ENCODE measurements around the gene WDR82.

Gene WDR82

GRCh38 chr3:52317208-52318000, 39.0 kb upstream of the WDR82 start:
- H3K36me3 ChIP-seq (ENCODE audit: control insufficient read depth in 2 of 2, insufficient read depth in 2 of 2, low read length in 2 of 2), result no peaks in the 10 kb centered on the region
- H3K4me3 ChIP-seq (ENCODE audit: low read length in 2 of 2), result peak overlapping the region; percentile 60 to 75
- H3K4me1 ChIP-seq (ENCODE audit: control insufficient read depth, insufficient read depth, low read length), result peaks cover 14% of the 10 kb centered on the region
- H3K27ac ChIP-seq (ENCODE audit: low read length), result no peak overlapping the region
- peak overlapping the region; percentile 56 to 62 for H3K9ac ChIP-seq (ENCODE audit: low read length in 2 of 2)
- H3K9me3 ChIP-seq (ENCODE audit: control insufficient read depth in 2 of 2, low read length in 2 of 2), result no peaks in the 10 kb centered on the region
- H3K27me3 ChIP-seq (ENCODE audit: control insufficient read depth in 1 of 2, insufficient read depth in 2 of 2, low read length in 2 of 2), result no peaks in the 10 kb centered on the region

- no peak within 1 kb of the TSS for H3K27ac ChIP-seq (ENCODE audit: low read length)
Measured at GRCh38 chr3:52315977-52316764, 37.7 kb upstream of the WDR82 start, which contains the start of gene DNAH1. Gene DNAH1 (plus strand): TSS chr3:52316319. CDS start chr3:52322443, 6,124 bp downstream.

GRCh38 chr3:52315006-52315405, 36.6 kb upstream of the WDR82 start:
- H3K9ac ChIP-seq (ENCODE audit: low read length in 2 of 2), result no peak overlapping the region
- H3K36me3 ChIP-seq (ENCODE audit: control insufficient read depth in 2 of 2, insufficient read depth in 2 of 2, low read length in 2 of 2), result no peaks in the 10 kb centered on the region
- H3K27ac ChIP-seq (ENCODE audit: low read length), result no peak overlapping the region
- H3K27me3 ChIP-seq (ENCODE audit: control insufficient read depth in 1 of 2, insufficient read depth in 2 of 2, low read length in 2 of 2), result no peaks in the 10 kb centered on the region
- H3K4me3 ChIP-seq (ENCODE audit: low read length in 2 of 2), result no peak overlapping the region
- H3K9me3 ChIP-seq (ENCODE audit: control insufficient read depth in 2 of 2, low read length in 2 of 2), result no peaks in the 10 kb centered on the region
- H3K4me1 ChIP-seq (ENCODE audit: control insufficient read depth, insufficient read depth, low read length), result peaks cover 14% of the 10 kb centered on the region

More at GRCh38 chr3:52315977-52316764, 37.7 kb upstream of the WDR82 start, which contains the start of gene DNAH1:
- peak within 1 kb of the TSS in 1 of 2 donors; percentile 75 for H3K4me3 ChIP-seq (ENCODE audit: low read length in 2 of 2)
- no peaks in the 10 kb centered on the region for H3K9me3 ChIP-seq (ENCODE audit: control insufficient read depth in 2 of 2, low read length in 2 of 2)
- no peaks in the 10 kb centered on the region for H3K36me3 ChIP-seq (ENCODE audit: control insufficient read depth in 2 of 2, insufficient read depth in 2 of 2, low read length in 2 of 2)
- H3K9ac ChIP-seq (ENCODE audit: low read length in 2 of 2), result no peak within 1 kb of the TSS
- H3K27me3 ChIP-seq (ENCODE audit: control insufficient read depth in 1 of 2, insufficient read depth in 2 of 2, low read length in 2 of 2), result no peaks in the 10 kb centered on the region
- peaks cover 14% of the 10 kb centered on the region for H3K4me1 ChIP-seq (ENCODE audit: control insufficient read depth, insufficient read depth, low read length)

- Histone ChIP-seq H3K4me1 (ENCODE audit: control insufficient read depth, insufficient read depth, low read length) (peaks cover 14% of the 10 kb centered on the region), H3K9me3 (ENCODE audit: control insufficient read depth in 2 of 2, low read length in 2 of 2) (no peaks in the 10 kb centered on the region), H3K27ac (ENCODE audit: low read length) (no peak overlapping the region), H3K27me3 (ENCODE audit: control insufficient read depth in 1 of 2, insufficient read depth in 2 of 2, low read length in 2 of 2) (no peaks in the 10 kb centered on the region), H3K4me3 (ENCODE audit: low read length in 2 of 2) (no peak overlapping the region), H3K9ac (ENCODE audit: low read length in 2 of 2) (no peak overlapping the region), H3K36me3 (ENCODE audit: control insufficient read depth in 2 of 2, insufficient read depth in 2 of 2, low read length in 2 of 2) (no peaks in the 10 kb centered on the region)
Measured at GRCh38 chr3:52314489-52314888, 36.0 kb upstream of the WDR82 start.

GRCh38 chr3:52313774-52314188, 35.3 kb upstream of the WDR82 start:
- Histone ChIP-seq H3K27ac (ENCODE audit: low read length) (no peak overlapping the region), H3K36me3 (ENCODE audit: control insufficient read depth in 2 of 2, insufficient read depth in 2 of 2, low read length in 2 of 2) (no peaks in the 10 kb centered on the region), H3K27me3 (ENCODE audit: control insufficient read depth in 1 of 2, insufficient read depth in 2 of 2, low read length in 2 of 2) (no peaks in the 10 kb centered on the region), H3K4me1 (ENCODE audit: control insufficient read depth, insufficient read depth, low read length) (peaks cover 14% of the 10 kb centered on the region), H3K4me3 (ENCODE audit: low read length in 2 of 2) (no peak overlapping the region), H3K9me3 (ENCODE audit: control insufficient read depth in 2 of 2, low read length in 2 of 2) (no peaks in the 10 kb centered on the region), H3K9ac (ENCODE audit: low read length in 2 of 2) (no peak overlapping the region)

- Histone ChIP-seq H3K9ac (ENCODE audit: low read length in 2 of 2) (no peak overlapping the region), H3K9me3 (ENCODE audit: control insufficient read depth in 2 of 2, low read length in 2 of 2) (no peaks in the 10 kb centered on the region), H3K36me3 (ENCODE audit: control insufficient read depth in 2 of 2, insufficient read depth in 2 of 2, low read length in 2 of 2) (no peaks in the 10 kb centered on the region), H3K4me1 (ENCODE audit: control insufficient read depth, insufficient read depth, low read length) (peaks cover 13% of the 10 kb centered on the region), H3K27ac (ENCODE audit: low read length) (no peak overlapping the region), H3K27me3 (ENCODE audit: control insufficient read depth in 1 of 2, insufficient read depth in 2 of 2, low read length in 2 of 2) (no peaks in the 10 kb centered on the region), H3K4me3 (ENCODE audit: low read length in 2 of 2) (no peak overlapping the region)
Measured at GRCh38 chr3:52313188-52313773, 34.8 kb upstream of the WDR82 start.

- no peak overlapping the region for H3K27ac ChIP-seq (ENCODE audit: low read length)
- H3K9me3 ChIP-seq (ENCODE audit: control insufficient read depth in 2 of 2, low read length in 2 of 2), result no peaks in the 10 kb centered on the region
- H3K36me3 ChIP-seq (ENCODE audit: control insufficient read depth in 2 of 2, insufficient read depth in 2 of 2, low read length in 2 of 2), result no peaks in the 10 kb centered on the region
- no peaks in the 10 kb centered on the region for H3K27me3 ChIP-seq (ENCODE audit: control insufficient read depth in 1 of 2, insufficient read depth in 2 of 2, low read length in 2 of 2)
- H3K4me1 ChIP-seq (ENCODE audit: control insufficient read depth, insufficient read depth, low read length), result no peaks in the 10 kb centered on the region
- no peak overlapping the region for H3K9ac ChIP-seq (ENCODE audit: low read length in 2 of 2)
- no peak overlapping the region for H3K4me3 ChIP-seq (ENCODE audit: low read length in 2 of 2)
Measured at GRCh38 chr3:52311576-52312119, 33.2 kb upstream of the WDR82 start.

- no peak overlapping the region for H3K4me3 ChIP-seq (ENCODE audit: low read length in 2 of 2)
- no peak overlapping the region for H3K27ac ChIP-seq (ENCODE audit: low read length)
- H3K27me3 ChIP-seq (ENCODE audit: control insufficient read depth in 1 of 2, insufficient read depth in 2 of 2, low read length in 2 of 2), result no peaks in the 10 kb centered on the region
- H3K9me3 ChIP-seq (ENCODE audit: control insufficient read depth in 2 of 2, low read length in 2 of 2), result no peaks in the 10 kb centered on the region
- H3K36me3 ChIP-seq (ENCODE audit: control insufficient read depth in 2 of 2, insufficient read depth in 2 of 2, low read length in 2 of 2), result no peaks in the 10 kb centered on the region
- no peak overlapping the region for H3K9ac ChIP-seq (ENCODE audit: low read length in 2 of 2)
- no peaks in the 10 kb centered on the region for H3K4me1 ChIP-seq (ENCODE audit: control insufficient read depth, insufficient read depth, low read length)
Measured at GRCh38 chr3:52310861-52311575, 32.6 kb upstream of the WDR82 start.

GRCh38 chr3:52308308-52308707, 29.9 kb upstream of the WDR82 start:
- no peak overlapping the region for H3K9ac ChIP-seq (ENCODE audit: low read length in 2 of 2)
- no peaks in the 10 kb centered on the region for H3K27me3 ChIP-seq (ENCODE audit: control insufficient read depth in 1 of 2, insufficient read depth in 2 of 2, low read length in 2 of 2)
- no peak overlapping the region for H3K27ac ChIP-seq (ENCODE audit: low read length)
- H3K36me3 ChIP-seq (ENCODE audit: control insufficient read depth in 2 of 2, insufficient read depth in 2 of 2, low read length in 2 of 2), result no peaks in the 10 kb centered on the region
- no peaks in the 10 kb centered on the region for H3K9me3 ChIP-seq (ENCODE audit: control insufficient read depth in 2 of 2, low read length in 2 of 2)
- H3K4me3 ChIP-seq (ENCODE audit: low read length in 2 of 2), result no peak overlapping the region
- H3K4me1 ChIP-seq (ENCODE audit: control insufficient read depth, insufficient read depth, low read length), result no peaks in the 10 kb centered on the region

GRCh38 chr3:52306978-52307377, 28.5 kb upstream of the WDR82 start:
- Histone ChIP-seq H3K4me3 (ENCODE audit: low read length in 2 of 2) (no peak overlapping the region), H3K9me3 (ENCODE audit: control insufficient read depth in 2 of 2, low read length in 2 of 2) (no peaks in the 10 kb centered on the region), H3K9ac (ENCODE audit: low read length in 2 of 2) (no peak overlapping the region), H3K36me3 (ENCODE audit: control insufficient read depth in 2 of 2, insufficient read depth in 2 of 2, low read length in 2 of 2) (no peaks in the 10 kb centered on the region), H3K27me3 (ENCODE audit: control insufficient read depth in 1 of 2, insufficient read depth in 2 of 2, low read length in 2 of 2) (no peaks in the 10 kb centered on the region), H3K27ac (ENCODE audit: low read length) (no peak overlapping the region), H3K4me1 (ENCODE audit: control insufficient read depth, insufficient read depth, low read length) (no peaks in the 10 kb centered on the region)

Measured in stomach smooth muscle (tissue), 2 donors.